HFFc6 (cell line): ENCODE results near the gene NSUN3. TPM values are rescaled to one million over a fixed set of nuclear protein-coding genes. Genes with fewer than 3 reads are reported as not detected.
A peak's percentile ranks its signal among the peaks of the same experiment; 100 is the strongest.

Experiments
- DNase-seq: peaks from one replicate; pipeline ENCODE4 v3.0.0-alpha.2; 2018
- H3K27ac Mint-ChIP-seq: 2 replicates; pipeline ENCODE4 v1.8.0; 2020; ENCODE audit warnings: mild to moderate bottlenecking, mixed read lengths
- H3K27me3 Mint-ChIP-seq: 2 replicates; pipeline ENCODE4 v1.8.0; 2021; ENCODE audit warnings: mild to moderate bottlenecking, moderate library complexity, mixed read lengths; ENCODE audit not compliant: insufficient read depth
- H3K36me3 Mint-ChIP-seq: 2 replicates; pipeline ENCODE4 v1.8.0; 2021; ENCODE audit warnings: low read depth, mixed read lengths
- H3K4me1 Mint-ChIP-seq: 2 replicates; pipeline ENCODE4 v1.8.0; 2020; ENCODE audit warnings: low read depth, mixed read lengths
- H3K4me3 Mint-ChIP-seq: 2 replicates; pipeline ENCODE4 v1.8.0; 2020; ENCODE audit warnings: mild to moderate bottlenecking, moderate library complexity, mixed read lengths
- H3K9me3 Mint-ChIP-seq: 2 replicates; pipeline ENCODE4 v1.8.0; 2020; ENCODE audit warnings: mild to moderate bottlenecking, mixed read lengths
- long read RNA-seq: library from polyadenylated mRNA; unstranded; transcript quantifications from one replicate; pipeline ENCODE4 v2.0.0, GENCODE V29; 2019
- total RNA-seq, 6 experiments: library from RNA; stranded (reverse); fragmentation: NEBNext Ultra II Directional; extraction: Animal tissue kit (Norgen Biotek cat#: 25700); gene quantifications; 2 replicates in 1 of 6; 3 replicates in 5 of 6; pipeline ENCODE4 v1.2.3, GENCODE V29; 2021
- TF ChIP-seq, protein P1 (sequence below): fragments of 200-600 bp; sonication (generic); IDR thresholded peaks from 2 replicates; pipeline ENCODE4 v1.5.0; 2021; ENCODE audit warnings: antibody characterized with exemption, mild to moderate bottlenecking

Gene NSUN3
- total RNA-seq = 1 to 10 TPM; 6.1 to 8.8 (median 7.2) TPM
- long read RNA-seq, transcript NSUN3-201 (6 exons, 3,289 nt) = major isoform, 7 of 12 reads
- long read RNA-seq, partial matches to known transcripts = 1 of 12 reads
- long read RNA-seq, other reads (novel, unspliced or antisense) = 4 of 12 reads

DNA sequence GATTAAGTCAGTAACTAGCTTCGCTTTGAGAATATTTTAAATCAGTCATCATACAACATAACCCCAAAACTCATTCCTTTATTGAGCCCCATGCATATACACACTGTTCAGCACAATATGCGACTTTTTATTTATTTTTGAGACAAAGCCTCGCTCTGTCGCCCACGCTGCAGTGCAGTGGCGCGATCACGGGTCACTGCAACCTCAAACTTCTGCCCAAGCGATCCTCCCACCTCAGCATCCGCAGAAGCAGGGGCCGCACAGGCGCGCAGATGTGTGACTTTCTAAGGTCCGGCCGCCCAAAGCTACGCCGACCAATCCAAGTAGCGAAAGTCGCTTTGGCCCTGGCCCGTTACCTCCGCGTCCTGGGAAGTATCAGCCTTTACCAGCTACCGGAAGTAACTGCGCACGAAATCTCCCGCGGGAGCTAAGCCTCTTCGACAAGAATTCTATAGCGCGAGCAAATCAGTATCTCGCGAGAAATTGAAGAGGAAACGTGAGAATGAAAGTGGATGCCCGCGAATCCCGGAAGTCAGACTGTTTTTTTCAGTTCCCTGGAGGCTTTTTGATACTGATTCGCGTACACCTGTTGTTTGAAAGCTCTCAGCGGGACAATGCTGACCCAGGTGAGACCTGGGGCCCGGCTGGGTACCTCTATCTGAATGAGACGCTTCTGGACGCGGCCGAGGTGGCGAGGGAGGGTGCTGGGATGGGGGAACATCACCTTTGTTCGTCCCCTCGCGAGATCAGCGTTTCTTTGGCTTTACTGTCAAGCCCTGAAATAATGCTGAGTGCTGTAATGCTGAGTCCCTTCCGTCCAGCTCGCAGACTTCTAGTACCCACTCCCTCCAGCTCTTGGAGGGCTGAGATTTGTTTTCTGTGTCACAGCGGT lies at the start of gene NSUN3, which contains the start of gene DHFR2:
TSS of gene NSUN3 (plus strand) at position 549 of the 892 bp plus-strand sequence. CDS start at position 615, 66 bp downstream.
TSS of gene DHFR2 (minus strand) at position 404 of the 892 bp plus-strand sequence. CDS start 1,405 bp downstream, outside the sequence.
- peak; percentile 98 for DNase-seq
- Mint-ChIP-seq H3K36me3 (peaks cover 12% of the 10 kb centered on the region), H3K4me3 (peak within 1 kb of the TSS; percentile 98), H3K27me3 (no peaks in the 10 kb centered on the region; the same call in 1 of the 2 replicates), H3K27ac (peak within 1 kb of the TSS; percentile 100), H3K4me1 (peaks cover 40% of the 10 kb centered on the region), H3K9me3 (no peaks in the 10 kb centered on the region)
- TF ChIP-seq, protein P1, sequence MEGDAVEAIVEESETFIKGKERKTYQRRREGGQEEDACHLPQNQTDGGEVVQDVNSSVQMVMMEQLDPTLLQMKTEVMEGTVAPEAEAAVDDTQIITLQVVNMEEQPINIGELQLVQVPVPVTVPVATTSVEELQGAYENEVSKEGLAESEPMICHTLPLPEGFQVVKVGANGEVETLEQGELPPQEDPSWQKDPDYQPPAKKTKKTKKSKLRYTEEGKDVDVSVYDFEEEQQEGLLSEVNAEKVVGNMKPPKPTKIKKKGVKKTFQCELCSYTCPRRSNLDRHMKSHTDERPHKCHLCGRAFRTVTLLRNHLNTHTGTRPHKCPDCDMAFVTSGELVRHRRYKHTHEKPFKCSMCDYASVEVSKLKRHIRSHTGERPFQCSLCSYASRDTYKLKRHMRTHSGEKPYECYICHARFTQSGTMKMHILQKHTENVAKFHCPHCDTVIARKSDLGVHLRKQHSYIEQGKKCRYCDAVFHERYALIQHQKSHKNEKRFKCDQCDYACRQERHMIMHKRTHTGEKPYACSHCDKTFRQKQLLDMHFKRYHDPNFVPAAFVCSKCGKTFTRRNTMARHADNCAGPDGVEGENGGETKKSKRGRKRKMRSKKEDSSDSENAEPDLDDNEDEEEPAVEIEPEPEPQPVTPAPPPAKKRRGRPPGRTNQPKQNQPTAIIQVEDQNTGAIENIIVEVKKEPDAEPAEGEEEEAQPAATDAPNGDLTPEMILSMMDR = no peak

DNA sequence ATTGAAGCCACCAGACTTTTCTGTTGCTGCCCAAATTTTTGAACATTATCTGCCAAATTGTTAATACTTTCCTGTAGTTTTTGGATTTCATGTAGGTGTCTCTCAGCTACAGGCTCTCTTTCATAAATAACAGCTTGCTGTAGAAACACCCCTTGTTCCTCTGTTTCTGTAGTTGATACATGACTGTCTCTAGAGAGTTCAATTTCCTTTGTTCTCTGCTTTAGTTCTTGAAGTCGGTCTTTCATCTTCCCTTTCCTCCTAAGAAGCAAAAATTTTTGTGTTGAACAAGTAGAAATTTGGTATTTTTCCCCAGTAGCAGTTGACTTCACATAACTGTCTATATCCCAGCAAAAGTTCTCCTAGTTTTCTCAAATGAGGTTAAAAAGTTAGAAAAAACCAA lies 47.8 kb upstream of the NSUN3 start:
- H3K4me1 Mint-ChIP-seq = no peaks in the 10 kb centered on the region
- no peaks in the 10 kb centered on the region for H3K9me3 Mint-ChIP-seq
- H3K36me3 Mint-ChIP-seq = peaks cover 5% of the 10 kb centered on the region; the same call in 1 of the 2 replicates
- H3K27me3 Mint-ChIP-seq = no peaks in the 10 kb centered on the region
- H3K4me3 Mint-ChIP-seq = no peak overlapping the region
- TF ChIP-seq, protein P1 = no peak
- no peak overlapping the region for H3K27ac Mint-ChIP-seq
- DNase-seq = no peak

DNA sequence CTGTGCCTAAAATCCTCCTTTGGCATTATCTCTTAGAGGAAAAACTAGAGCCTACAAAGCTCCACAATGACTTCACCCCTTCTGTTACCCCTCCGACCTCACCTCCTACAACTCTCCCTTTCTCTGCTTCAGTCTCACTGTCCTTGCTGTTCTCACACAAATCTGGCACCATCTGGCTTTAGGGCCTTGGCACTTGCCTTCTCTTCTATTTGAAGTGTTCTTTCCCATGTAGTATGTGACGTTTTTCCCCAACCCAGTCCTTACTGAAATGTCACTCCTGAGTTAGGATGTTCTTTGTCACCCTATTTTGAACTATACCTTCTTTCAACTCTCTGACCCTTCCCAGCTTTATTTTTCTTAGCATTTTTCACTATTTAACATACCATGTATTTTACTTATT lies 43.2 kb upstream of the NSUN3 start:
- Mint-ChIP-seq H3K27ac (no peak overlapping the region), H3K9me3 (no peaks in the 10 kb centered on the region), H3K4me3 (no peak overlapping the region), H3K27me3 (no peaks in the 10 kb centered on the region; the same call in 1 of the 2 replicates), H3K4me1 (peaks cover 7% of the 10 kb centered on the region), H3K36me3 (peaks cover 4% of the 10 kb centered on the region; the same call in 1 of the 2 replicates)
- TF ChIP-seq, protein P1 = no peak
- DNase-seq = no peak

DNA sequence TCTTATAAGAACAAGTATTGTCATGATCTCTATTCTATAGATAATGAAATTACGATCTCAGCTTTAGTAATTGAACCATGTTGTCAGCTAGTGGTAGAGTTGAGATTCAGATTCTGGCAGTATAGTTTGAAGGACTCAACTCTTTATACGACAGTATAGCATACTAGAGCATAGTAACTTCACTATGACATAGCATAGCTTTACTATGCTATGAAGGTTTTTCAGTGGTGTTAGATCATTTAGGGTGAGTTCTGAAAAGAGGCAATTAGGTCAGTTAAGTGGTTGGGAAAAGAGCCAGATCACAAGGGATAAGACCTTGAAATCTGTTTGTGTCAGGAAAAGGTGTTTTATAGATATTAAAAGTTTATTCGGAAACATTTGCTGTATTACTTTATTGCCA lies 42.6 kb upstream of the NSUN3 start:
- DNase-seq = no peak
- no peaks in the 10 kb centered on the region; the same call in 1 of the 2 replicates for H3K27me3 Mint-ChIP-seq
- no peaks in the 10 kb centered on the region for H3K9me3 Mint-ChIP-seq
- no peak overlapping the region for H3K4me3 Mint-ChIP-seq
- H3K27ac Mint-ChIP-seq = no peak overlapping the region
- peaks cover 7% of the 10 kb centered on the region for H3K4me1 Mint-ChIP-seq
- TF ChIP-seq, protein P1 = no peak
- H3K36me3 Mint-ChIP-seq = no peaks in the 10 kb centered on the region

DNA sequence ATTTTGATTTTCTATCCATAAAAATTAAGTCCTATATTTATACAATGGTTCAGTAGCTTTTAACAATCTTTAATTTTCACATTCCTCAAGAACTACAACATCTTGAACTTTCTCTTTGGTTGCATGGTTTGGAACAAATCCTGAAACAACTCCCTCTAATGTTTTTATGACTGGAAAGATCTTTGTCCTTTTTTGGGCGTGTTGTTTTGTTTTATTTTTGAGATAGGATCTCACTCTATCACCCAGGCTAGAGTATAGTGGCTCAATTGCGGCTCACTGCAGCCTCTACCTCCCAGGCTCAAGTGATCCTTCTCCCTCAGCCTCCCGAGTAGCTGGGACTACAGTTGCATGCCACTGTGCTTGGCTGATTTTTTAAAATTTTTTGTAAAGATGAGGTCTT lies 38.5 kb upstream of the NSUN3 start:
- peaks cover 7% of the 10 kb centered on the region for H3K4me1 Mint-ChIP-seq
- H3K36me3 Mint-ChIP-seq = no peaks in the 10 kb centered on the region
- TF ChIP-seq, protein P1 = no peak
- no peak for DNase-seq
- peak overlapping the region; percentile 27 for H3K27ac Mint-ChIP-seq
- no peaks in the 10 kb centered on the region for H3K9me3 Mint-ChIP-seq
- H3K27me3 Mint-ChIP-seq = no peaks in the 10 kb centered on the region; the same call in 1 of the 2 replicates
- H3K4me3 Mint-ChIP-seq = no peak overlapping the region
